Mesodermal cell (in vitro differentiated cells): ENCODE results near the gene TXNDC2. TPM values are rescaled to one million over a fixed set of nuclear protein-coding genes. Genes with fewer than 3 reads are reported as not detected.

Source experiments
- H3K27ac ChIP-seq: 2 replicates; pipeline ENCODE4 v1.7.0; 2013; ENCODE audit warnings: mild to moderate bottlenecking, low read depth, low read length, moderate library complexity; ENCODE audit not compliant: severe bottlenecking
- H3K36me3 ChIP-seq: 2 replicates; pipeline ENCODE4 v1.7.1; 2013; ENCODE audit warnings: mild to moderate bottlenecking, low read length, moderate library complexity; ENCODE audit not compliant: control insufficient read depth, insufficient read depth
- H3K4me1 ChIP-seq: one replicate; pipeline ENCODE4 v1.7.1; 2013; ENCODE audit warnings: mild to moderate bottlenecking, low read length; ENCODE audit not compliant: insufficient read depth, control insufficient read depth, poor library complexity, severe bottlenecking
- H3K4me3 ChIP-seq: 2 replicates; pipeline ENCODE4 v1.7.0; 2013; ENCODE audit warnings: low read length, control low read depth, mild to moderate bottlenecking; ENCODE audit not compliant: insufficient read depth, poor library complexity, severe bottlenecking; ENCODE audit errors: extremely low read depth
- H3K9me3 ChIP-seq: 2 replicates; pipeline ENCODE4 v1.7.1; 2013; ENCODE audit warnings: mild to moderate bottlenecking, low read length, moderate library complexity; ENCODE audit not compliant: control insufficient read depth
- WGBS, 2 experiments: methylation state at CpG; one replicate each; pipeline ENCODE4 v1.1.5; 2013; ENCODE audit warnings: missing lambda C conversion rate in 2 of 2; ENCODE audit not compliant: insufficient coverage in 2 of 2; 5-methylcytosine and 5-hydroxymethylcytosine counted together
- polyA plus RNA-seq, 2 experiments: library from polyadenylated mRNA; stranded (reverse); fragments of 50-300 nt; gene quantifications; one replicate each; pipeline ENCODE4 v1.2.3, GENCODE V29; 2013

Gene TXNDC2
- 0.18 TPM for polyA plus RNA-seq (2013, experiment 1 of 2)
- polyA plus RNA-seq (2013, experiment 2 of 2), result 0.40 TPM

GRCh38 chr18:9885170-9886004 is at the start of gene TXNDC2:
TXNDC2 (plus strand) TSS chr18:9885973; CDS start chr18:9886681, 708 bp downstream.
- Histone ChIP-seq H3K27ac (no peak within 1 kb of the TSS), H3K4me3 (no peak within 1 kb of the TSS), H3K36me3 (no peaks in the 10 kb centered on the region), H3K9me3 (no peaks in the 10 kb centered on the region), H3K4me1 (peaks cover 7% of the 10 kb centered on the region)
- WGBS, 2 experiments, result 86 to 89% methylated on average over 5 of the region's 8 CpGs

GRCh38 chr18:9838144-9838877 is 47.5 kb upstream of the TXNDC2 start:
- Histone ChIP-seq H3K4me3 (no peak overlapping the region), H3K27ac (peak overlapping the region; percentile 75), H3K9me3 (no peaks in the 10 kb centered on the region), H3K4me1 (peaks cover 17% of the 10 kb centered on the region), H3K36me3 (peaks cover 61% of the 10 kb centered on the region)
- 31 to 38% methylated on average over 5 to 6 of the region's 10 CpGs for WGBS, 2 experiments

DNA sequence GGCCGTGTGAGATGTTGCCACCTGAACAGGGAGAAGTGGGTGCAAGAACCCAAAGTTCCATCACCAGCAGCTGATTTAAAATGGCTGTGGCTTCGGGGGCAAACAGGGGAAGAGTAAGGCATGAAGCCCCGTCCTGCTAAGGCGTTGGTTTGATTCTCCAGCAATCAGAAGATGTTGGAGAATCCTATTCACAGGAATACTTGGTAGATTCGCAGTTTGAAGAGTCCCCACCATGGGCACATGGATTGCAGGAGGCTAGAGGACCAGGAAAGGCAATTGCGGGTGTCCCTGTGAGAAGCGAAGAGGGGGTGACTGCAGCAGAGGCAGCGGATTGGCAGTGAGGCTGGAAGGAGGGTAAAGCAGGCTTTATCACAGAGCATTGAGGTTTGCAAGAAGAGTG is 46.6 kb upstream of the TXNDC2 start:
- H3K36me3 ChIP-seq, result peaks cover 60% of the 10 kb centered on the region
- 94 to 99% methylated on average over 7 to 8 of the region's 8 CpGs for WGBS, 2 experiments
- H3K27ac ChIP-seq, result peak overlapping the region; percentile 75
- no peaks in the 10 kb centered on the region for H3K9me3 ChIP-seq
- no peak overlapping the region for H3K4me3 ChIP-seq
- H3K4me1 ChIP-seq, result peaks cover 19% of the 10 kb centered on the region

DNA sequence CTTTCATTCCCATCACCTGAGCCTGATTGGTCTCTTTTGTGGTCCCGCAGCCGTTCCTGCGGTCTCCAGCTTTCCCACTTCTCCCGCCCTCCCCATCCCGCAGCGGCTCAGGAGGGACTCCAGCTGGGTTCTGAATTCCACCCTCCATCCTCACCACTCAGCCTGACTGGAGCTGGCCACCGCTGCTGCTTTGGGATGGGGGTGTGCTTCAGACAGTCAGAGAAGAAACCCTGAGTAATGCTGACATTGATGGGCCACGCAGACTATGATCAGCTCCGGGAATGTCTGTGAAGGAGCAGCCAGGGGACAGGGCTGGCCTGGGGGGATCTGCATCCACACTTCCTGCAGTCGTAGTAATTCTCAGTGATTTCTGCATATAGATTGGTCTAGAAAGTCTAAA is 45.9 kb upstream of the TXNDC2 start:
- Histone ChIP-seq H3K9me3 (no peaks in the 10 kb centered on the region), H3K27ac (no peak overlapping the region), H3K4me3 (no peak overlapping the region), H3K36me3 (peaks cover 62% of the 10 kb centered on the region), H3K4me1 (peaks cover 21% of the 10 kb centered on the region)
- WGBS, 2 experiments, result 64 to 67% methylated on average over 6 to 7 of the region's 10 CpGs

GRCh38 chr18:9841752-9842151 is 44.0 kb upstream of the TXNDC2 start:
- Histone ChIP-seq H3K9me3 (no peaks in the 10 kb centered on the region), H3K27ac (no peak overlapping the region), H3K4me3 (no peak overlapping the region), H3K4me1 (peaks cover 23% of the 10 kb centered on the region), H3K36me3 (peaks cover 72% of the 10 kb centered on the region)
- WGBS, 2 experiments, result 88 to 100% methylated on average over 2 to 3 of the region's 4 CpGs

DNA sequence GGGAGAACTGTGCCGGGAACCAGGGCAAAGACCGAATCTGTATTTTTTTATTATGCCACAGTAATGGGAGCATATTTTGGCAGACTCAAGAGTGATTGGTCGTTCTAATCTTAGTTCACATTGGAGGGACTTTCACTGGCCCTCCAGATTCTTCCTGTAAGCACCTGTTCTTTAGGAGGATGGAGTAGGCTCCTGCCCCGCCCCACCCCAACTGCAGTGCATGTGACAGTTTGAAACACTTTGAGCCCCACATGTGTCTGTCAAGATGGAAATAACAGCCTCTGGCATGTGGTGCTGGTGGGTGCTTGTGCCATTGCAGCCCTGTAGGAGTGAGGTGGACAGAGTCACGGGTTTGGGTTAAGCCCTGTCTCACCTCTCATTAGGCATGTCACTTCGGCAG is 43.3 kb upstream of the TXNDC2 start:
- Histone ChIP-seq H3K27ac (no peak overlapping the region), H3K9me3 (no peaks in the 10 kb centered on the region), H3K36me3 (peaks cover 74% of the 10 kb centered on the region), H3K4me1 (peaks cover 23% of the 10 kb centered on the region), H3K4me3 (no peak overlapping the region)
- WGBS, 2 experiments, result 89 to 98% methylated on average over 3 to 4 of the region's 6 CpGs

DNA sequence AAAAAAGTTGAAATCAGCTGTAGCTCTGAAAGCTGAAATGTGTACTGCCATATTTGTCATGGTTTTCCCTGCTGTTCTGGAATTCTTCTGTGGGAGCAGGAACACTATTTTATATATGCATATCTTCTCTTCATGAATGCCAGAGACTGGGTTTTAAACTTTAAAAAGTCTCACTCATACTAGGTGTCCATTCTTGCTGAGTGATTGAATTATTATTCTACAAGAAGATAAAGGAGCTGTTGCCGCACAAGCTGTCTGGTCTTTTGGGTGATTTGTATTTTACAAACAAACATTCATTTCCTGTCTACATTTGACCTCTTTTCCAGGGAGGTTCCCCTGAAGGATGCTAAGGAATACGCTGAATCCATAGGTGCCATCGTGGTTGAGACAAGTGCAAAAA is 40.5 kb upstream of the TXNDC2 start:
- WGBS, 2 experiments, result 100% methylated on average over 2 of the region's 3 CpGs
- H3K27ac ChIP-seq, result no peak overlapping the region

DNA sequence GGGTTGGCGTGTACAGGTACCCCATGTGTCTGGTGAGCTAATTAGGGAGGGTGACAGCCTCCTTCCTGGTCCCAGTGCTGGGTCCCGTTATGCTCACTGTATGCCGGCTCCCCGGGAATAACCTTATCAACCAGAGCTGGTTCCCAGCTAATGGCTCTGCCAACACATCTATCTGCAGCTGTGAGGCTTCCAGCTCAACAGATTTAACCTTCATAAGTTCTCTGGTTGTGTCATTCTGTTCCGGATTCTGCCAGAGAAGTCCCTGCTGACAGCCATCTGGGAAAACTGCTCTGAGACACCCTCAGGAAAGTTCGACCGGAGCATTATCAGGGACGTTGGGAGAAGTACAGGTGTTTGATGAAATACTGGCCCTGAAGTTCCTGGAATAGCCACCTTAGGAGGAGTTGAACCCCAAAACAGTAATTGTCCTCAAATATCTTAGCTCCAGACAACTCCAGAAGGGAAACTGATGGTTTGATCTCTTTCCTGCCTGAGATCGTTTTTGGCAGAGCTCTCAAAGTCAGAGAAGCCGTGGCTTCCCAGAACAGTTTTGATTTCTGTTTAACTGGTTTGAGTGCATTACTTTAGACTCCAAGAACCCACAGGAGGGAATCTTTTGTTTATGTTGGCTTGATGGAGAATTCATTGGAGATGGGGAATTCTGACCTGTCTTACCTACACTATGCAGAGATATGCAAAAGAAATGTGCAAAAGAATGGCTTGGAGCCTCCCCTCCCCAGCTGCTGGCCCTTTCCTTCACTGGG is 39.4 kb upstream of the TXNDC2 start:
- no peak overlapping the region for H3K4me3 ChIP-seq
- H3K9me3 ChIP-seq, result no peaks in the 10 kb centered on the region
- 95 to 97% methylated on average over 10 of the region's 10 CpGs for WGBS, 2 experiments
- peaks cover 86% of the 10 kb centered on the region for H3K36me3 ChIP-seq
- H3K27ac ChIP-seq, result no peak overlapping the region
- H3K4me1 ChIP-seq, result peaks cover 10% of the 10 kb centered on the region

More for the DNA sequence above, 40.5 kb upstream of the TXNDC2 start:
- H3K4me3 ChIP-seq, result no peak overlapping the region
- peaks cover 10% of the 10 kb centered on the region for H3K4me1 ChIP-seq
- H3K9me3 ChIP-seq, result no peaks in the 10 kb centered on the region
- H3K36me3 ChIP-seq, result peaks cover 80% of the 10 kb centered on the region

- H3K27ac ChIP-seq, result no peak overlapping the region
- H3K36me3 ChIP-seq, result peaks cover 89% of the 10 kb centered on the region
- no peak overlapping the region for H3K4me3 ChIP-seq
- peaks cover 10% of the 10 kb centered on the region for H3K4me1 ChIP-seq
- 92% methylated on average over 3 to 4 of the region's 5 CpGs for WGBS, 2 experiments
- peaks cover 4% of the 10 kb centered on the region for H3K9me3 ChIP-seq
Measured at GRCh38 chr18:9848170-9848879, 37.4 kb upstream of the TXNDC2 start.
